Uterus (tissue), 4 donors: ENCODE measurements around the gene GCDH. TPM values are rescaled to one million over a fixed set of nuclear protein-coding genes. Genes with fewer than 3 reads are reported as not detected.
"Not testable (repeated sequence)": the region's sequence is repeated elsewhere in the genome, so short reads cannot be mapped to it uniquely, and the experiment has no call there.

Experiments used
- DNase-seq, 2 donors: peaks; one replicate each; pipeline ENCODE4 v3.0.0-alpha.2; 2019 to 2020
- H3K27ac ChIP-seq, 2 donors: fragments of 200-600 bp; sonication (generic); 1 replicate in 1 of 2; 2 replicates in 1 of 2; pipeline ENCODE4 v1.5.1; 2016 to 2018
- H3K27me3 ChIP-seq, 2 donors: fragments of 200-600 bp; sonication (generic); one replicate each; pipeline ENCODE4 v1.5.1; 2018 to 2019; ENCODE audit warnings: control low read depth in 1 of 2
- H3K36me3 ChIP-seq, 2 donors: fragments of 200-600 bp; sonication (generic); one replicate each; pipeline ENCODE4 v1.5.1; 2019; ENCODE audit warnings: control low read depth in 1 of 2
- H3K4me1 ChIP-seq, 2 donors: fragments of 200-600 bp; sonication (generic); one replicate each; pipeline ENCODE4 v1.5.1; 2018 to 2019; ENCODE audit warnings: control low read depth in 1 of 2
- H3K4me3 ChIP-seq, 2 donors: fragments of 200-600 bp; sonication (generic); 1 replicate in 1 of 2; 2 replicates in 1 of 2; pipeline ENCODE4 v1.5.1; 2018 to 2019; ENCODE audit warnings: mild to moderate bottlenecking in 1 of 2
- H3K9me3 ChIP-seq, 2 donors: fragments of 200-600 bp; sonication (generic); one replicate each; pipeline ENCODE4 v1.5.1; 2019; ENCODE audit warnings: control low read depth in 1 of 2
- CTCF ChIP-seq, 4 experiments: fragments of 200-600 bp in 2 of 4; fragments of 450-650 bp in 2 of 4; sonication (generic) in 2 of 4; IDR thresholded peaks; one replicate each; pipeline ENCODE4 v1.5.1; 2016 to 2019; ENCODE audit warnings: antibody characterized with exemption in 4 of 4, mild to moderate bottlenecking in 2 of 4, moderate library complexity in 1 of 4
- POLR2A ChIP-seq, 2 donors: fragments of 450-650 bp; IDR thresholded peaks; one replicate each; pipeline ENCODE4 v1.6.1; 2016; ENCODE audit warnings: antibody characterized with exemption in 2 of 2, mild to moderate bottlenecking in 1 of 2, moderate library complexity in 1 of 2
- intact Hi-C: fragments of 100-400 bp; cut with DNase I; formaldehyde crosslinking; loops from one replicate; pipeline ENCODE4 v1.15.1; 2023; ENCODE audit warnings: low total_unique reads
- total RNA-seq, 4 donors: library from RNA; depleted of rRNA in 3 of 4; stranded (reverse); fragments of >200 nt in 3 of 4; gene quantifications; one replicate each; pipeline versions ENCODE4 v1.1.0 to v1.2.4, GENCODE V29; 2014 to 2023
- donor health status: DM: yes; HTN: yes; CAD: no.

The GCDH gene
- total RNA-seq, 4 donors from 2014 or later, result 6.8 to 47.9 (median 18.2) TPM

- no peak overlapping the region for H3K27ac ChIP-seq
- no peak for DNase-seq
- peaks cover 0 to 9% of the 10 kb centered on the region in 2 donors for H3K4me1 ChIP-seq
- no peak for TF ChIP-seq CTCF (IDR thresholded peaks at IDR 0.05)
- TF ChIP-seq POLR2A (IDR thresholded peaks at IDR 0.05), result no peak
- intact Hi-C loops, result no loop called here
- H3K36me3 ChIP-seq, result no peaks in the 10 kb centered on the region
- peaks cover 15 to 17% of the 10 kb centered on the region in 2 donors for H3K27me3 ChIP-seq
- peak overlapping the region in 1 of 2 donors; percentile 2 for H3K4me3 ChIP-seq
- peaks cover 0 to 10% of the 10 kb centered on the region in 2 donors for H3K9me3 ChIP-seq
These were observed 5.0 kb upstream of the GCDH start for GRCh38 chr19:12885749-12886650.

GRCh38 chr19:12886651-12886968, 4.3 kb upstream of the GCDH start:
- Histone ChIP-seq H3K9me3 (peaks cover 0 to 10% of the 10 kb centered on the region in 2 donors), H3K4me3 (no peak overlapping the region), H3K27ac (no peak overlapping the region), H3K27me3 (peaks cover 15 to 17% of the 10 kb centered on the region in 2 donors), H3K4me1 (peaks cover 0 to 11% of the 10 kb centered on the region in 2 donors), H3K36me3 (no peaks in the 10 kb centered on the region)
- no peak for DNase-seq
- intact Hi-C loops, result no loop called here
- TF ChIP-seq POLR2A (IDR thresholded peaks at IDR 0.05), result no peak
- no peak for TF ChIP-seq CTCF (IDR thresholded peaks at IDR 0.05)

- Histone ChIP-seq H3K27me3 (peaks cover 15 to 17% of the 10 kb centered on the region in 2 donors), H3K9me3 (peaks cover 0 to 10% of the 10 kb centered on the region in 2 donors), H3K4me1 (peaks cover 0 to 15% of the 10 kb centered on the region in 2 donors), H3K4me3 (no peak within 1 kb of the TSS), H3K27ac (no peak within 1 kb of the TSS), H3K36me3 (no peaks in the 10 kb centered on the region)
- no peak for DNase-seq
- TF ChIP-seq POLR2A (IDR thresholded peaks at IDR 0.05), result no peak
- no peak for TF ChIP-seq CTCF (IDR thresholded peaks at IDR 0.05)
- intact Hi-C loops, result no loop called here
These were observed 3.8 kb upstream of the GCDH start, which contains the start of gene KLF1 for GRCh38 chr19:12886969-12887747. TSS of gene KLF1 (minus strand) at chr19:12887201. CDS start at chr19:12887140, 61 bp downstream.

GRCh38 chr19:12888006-12888603, 2.9 kb upstream of the GCDH start:
- Histone ChIP-seq H3K9me3 (peaks cover 0 to 10% of the 10 kb centered on the region in 2 donors), H3K27me3 (peaks cover 15 to 17% of the 10 kb centered on the region in 2 donors), H3K36me3 (no peaks in the 10 kb centered on the region), H3K27ac (no peak overlapping the region), H3K4me3 (no peak overlapping the region), H3K4me1 (peaks cover 0 to 15% of the 10 kb centered on the region in 2 donors)
- intact Hi-C loops, result no loop called here
- TF ChIP-seq CTCF (IDR thresholded peaks at IDR 0.05) (no peak), POLR2A (IDR thresholded peaks at IDR 0.05) (no peak)
- DNase-seq, result no peak

- H3K9me3 ChIP-seq, H3K4me3 ChIP-seq, H3K36me3 ChIP-seq, H3K27me3 ChIP-seq, DNase-seq, intact Hi-C loops: not testable (repeated sequence)
- peak overlapping the region in 1 of 2 donors; percentile 79 for H3K27ac ChIP-seq
- H3K4me1 ChIP-seq, result peaks cover 0 to 12% of the 10 kb centered on the region in 2 donors
These were observed 617 bp upstream of the GCDH start for GRCh38 chr19:12890299-12890786.
